ENCODE data around the gene C1QTNF12. TPM values are rescaled to one million over a fixed set of nuclear protein-coding genes. Genes with fewer than 3 reads are reported as not detected.

The C1QTNF12 gene
- total RNA-seq, 4 donors from 2014 or later: 0.33 to 0.52 TPM; not detected in 2

DNA sequence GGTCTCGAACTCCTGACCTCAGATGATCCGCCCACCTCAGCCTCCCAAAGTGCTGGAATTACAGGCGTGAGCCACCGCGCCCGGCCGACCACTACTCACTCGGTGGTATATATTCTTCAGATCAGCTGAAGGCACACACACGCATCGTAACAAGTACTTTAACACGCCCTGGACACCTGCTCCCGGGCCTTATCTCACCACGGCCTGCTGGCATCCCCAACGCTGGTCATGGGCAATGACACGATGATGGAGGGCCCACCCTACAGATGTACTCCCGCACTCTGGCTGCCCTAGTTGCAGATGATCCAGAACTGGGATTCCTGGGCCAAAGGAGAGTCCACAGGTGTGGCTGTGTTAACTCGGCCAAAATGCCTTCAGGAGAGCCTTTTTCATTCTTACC lies 15.5 kb upstream of the C1QTNF12 start:
- Histone ChIP-seq H3K27ac (replicated peaks in 1 of 4) (no peak overlapping the region), H3K4me3 (no peak overlapping the region), H3K27me3 (no peaks in the 10 kb centered on the region), H3K36me3 (peaks cover 44 to 100% (median 88%) of the 10 kb centered on the region in 4 donors), H3K9me3 (no peaks in the 10 kb centered on the region), H3K4me1 (peaks cover 0 to 23% (median 8%) of the 10 kb centered on the region in 4 donors)
- WGBS: 96% methylated on average over 17 of the region's 17 CpGs
- DNase-seq (ENCODE audit: extremely low spot score): no peak
- intact Hi-C loops (cut with DNase I): no loop called here
- TF ChIP-seq, protein P1, sequence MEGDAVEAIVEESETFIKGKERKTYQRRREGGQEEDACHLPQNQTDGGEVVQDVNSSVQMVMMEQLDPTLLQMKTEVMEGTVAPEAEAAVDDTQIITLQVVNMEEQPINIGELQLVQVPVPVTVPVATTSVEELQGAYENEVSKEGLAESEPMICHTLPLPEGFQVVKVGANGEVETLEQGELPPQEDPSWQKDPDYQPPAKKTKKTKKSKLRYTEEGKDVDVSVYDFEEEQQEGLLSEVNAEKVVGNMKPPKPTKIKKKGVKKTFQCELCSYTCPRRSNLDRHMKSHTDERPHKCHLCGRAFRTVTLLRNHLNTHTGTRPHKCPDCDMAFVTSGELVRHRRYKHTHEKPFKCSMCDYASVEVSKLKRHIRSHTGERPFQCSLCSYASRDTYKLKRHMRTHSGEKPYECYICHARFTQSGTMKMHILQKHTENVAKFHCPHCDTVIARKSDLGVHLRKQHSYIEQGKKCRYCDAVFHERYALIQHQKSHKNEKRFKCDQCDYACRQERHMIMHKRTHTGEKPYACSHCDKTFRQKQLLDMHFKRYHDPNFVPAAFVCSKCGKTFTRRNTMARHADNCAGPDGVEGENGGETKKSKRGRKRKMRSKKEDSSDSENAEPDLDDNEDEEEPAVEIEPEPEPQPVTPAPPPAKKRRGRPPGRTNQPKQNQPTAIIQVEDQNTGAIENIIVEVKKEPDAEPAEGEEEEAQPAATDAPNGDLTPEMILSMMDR (IDR thresholded peaks at IDR 0.05): no peak
- TF ChIP-seq EP300 (IDR thresholded peaks at IDR 0.05) (no peak), POLR2AphosphoS5 (IDR thresholded peaks at IDR 0.05) (no peak), POLR2A (IDR thresholded peaks at IDR 0.05; ENCODE audit: low read depth) (no peak)

GRCh38 chr1:1260843-1261560 lies 14.5 kb upstream of the C1QTNF12 start:
- DNase-seq (ENCODE audit: extremely low spot score): no peak
- no peaks in the 10 kb centered on the region for H3K9me3 ChIP-seq
- no peak overlapping the region for H3K4me3 ChIP-seq
- intact Hi-C loops (cut with DNase I): no loop called here
- WGBS: 68% methylated on average over 16 of the region's 16 CpGs
- peaks cover 46 to 100% (median 88%) of the 10 kb centered on the region in 4 donors for H3K36me3 ChIP-seq
- no peak overlapping the region for H3K27ac ChIP-seq (replicated peaks in 1 of 4)
- H3K27me3 ChIP-seq: no peaks in the 10 kb centered on the region
- TF ChIP-seq, protein P1 (IDR thresholded peaks at IDR 0.05): no peak
- TF ChIP-seq POLR2A (IDR thresholded peaks at IDR 0.05; ENCODE audit: low read depth): no peak
- TF ChIP-seq POLR2AphosphoS5 (IDR thresholded peaks at IDR 0.05): no peak
- TF ChIP-seq EP300 (IDR thresholded peaks at IDR 0.05): no peak
- H3K4me1 ChIP-seq: peaks cover 0 to 23% (median 8%) of the 10 kb centered on the region in 4 donors

GRCh38 chr1:1259951-1260600 lies 13.6 kb upstream of the C1QTNF12 start:
- H3K27ac ChIP-seq (replicated peaks in 1 of 4): no peak overlapping the region
- 80% methylated on average over 26 of the region's 26 CpGs for WGBS

DNA sequence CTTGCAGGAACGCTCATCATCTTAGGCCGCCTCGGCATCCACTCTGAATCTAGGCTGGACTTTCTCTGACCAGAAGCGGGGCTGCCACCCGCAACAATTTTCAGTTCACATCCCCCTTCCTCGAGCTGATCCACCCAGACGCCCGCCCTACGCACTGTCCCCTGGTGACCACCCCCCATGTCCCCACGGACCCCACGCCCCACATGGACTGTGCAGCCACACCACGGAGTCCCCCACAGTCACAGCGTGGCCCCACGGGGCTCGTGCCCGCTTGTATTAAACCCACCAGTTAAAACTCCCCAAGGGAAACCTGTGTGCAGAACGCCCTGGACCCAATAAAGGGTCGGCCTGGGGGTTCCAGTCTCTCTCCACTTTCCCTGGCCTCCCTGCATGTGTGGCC lies 13.0 kb upstream of the C1QTNF12 start:
- no peak for TF ChIP-seq EP300 (IDR thresholded peaks at IDR 0.05)
- TF ChIP-seq POLR2AphosphoS5 (IDR thresholded peaks at IDR 0.05): no peak
- TF ChIP-seq, protein P1 (IDR thresholded peaks at IDR 0.05): no peak
- TF ChIP-seq POLR2A (IDR thresholded peaks at IDR 0.05; ENCODE audit: low read depth): no peak
- Histone ChIP-seq H3K36me3 (peaks cover 52 to 100% (median 89%) of the 10 kb centered on the region in 4 donors), H3K9me3 (no peaks in the 10 kb centered on the region), H3K27ac (replicated peaks in 1 of 4) (no peak overlapping the region), H3K27me3 (no peaks in the 10 kb centered on the region), H3K4me1 (peaks cover 0 to 16% (median 6%) of the 10 kb centered on the region in 4 donors), H3K4me3 (no peak overlapping the region)
- no peak for DNase-seq (ENCODE audit: extremely low spot score)
- intact Hi-C loops (cut with DNase I): no loop called here
- 92% methylated on average over 17 of the region's 18 CpGs for WGBS

More at GRCh38 chr1:1259951-1260600, 13.6 kb upstream of the C1QTNF12 start:
- Histone ChIP-seq H3K36me3 (peaks cover 52 to 100% (median 89%) of the 10 kb centered on the region in 4 donors), H3K4me1 (peaks cover 0 to 21% (median 7%) of the 10 kb centered on the region in 4 donors), H3K27me3 (no peaks in the 10 kb centered on the region), H3K4me3 (no peak overlapping the region), H3K9me3 (no peaks in the 10 kb centered on the region)
- no peak for DNase-seq (ENCODE audit: extremely low spot score)
- intact Hi-C loops (cut with DNase I): no loop called here
- TF ChIP-seq POLR2AphosphoS5 (IDR thresholded peaks at IDR 0.05): no peak
- TF ChIP-seq EP300 (IDR thresholded peaks at IDR 0.05): no peak
- no peak for TF ChIP-seq POLR2A (IDR thresholded peaks at IDR 0.05; ENCODE audit: low read depth)
- TF ChIP-seq, protein P1 (IDR thresholded peaks at IDR 0.05): no peak
